H1 (cell line): ENCODE results near the gene ITPK1. TPM values are rescaled to one million over a fixed set of nuclear protein-coding genes. Genes with fewer than 3 reads are reported as not detected.

Source experiments
- CEBPB ChIP-seq: IDR thresholded peaks from 2 replicates; pipeline ENCODE4 v1.6.1; 2012; ENCODE audit warnings: low read depth, low read length
- JUND ChIP-seq: IDR thresholded peaks from 2 replicates; pipeline ENCODE4 v1.6.1; 2011; ENCODE audit warnings: mild to moderate bottlenecking, improper control_type of control experiment, low read length
- SP1 ChIP-seq: IDR thresholded peaks from 2 replicates; pipeline ENCODE4 v1.6.1; 2011; ENCODE audit warnings: low read depth, low read length
- YY1 ChIP-seq: IDR thresholded peaks from 2 replicates; pipeline ENCODE4 v1.6.1; 2011; ENCODE audit warnings: low read depth, mild to moderate bottlenecking, low read length
- polyA plus RNA-seq, 7 experiments: library from polyadenylated mRNA; depleted of rRNA in 3 of 7; stranded (reverse) in 5 of 7; unstranded in 2 of 7; fragments of >200 nt in 5 of 7; fragments of 200-250 nt in 2 of 7; gene quantifications; 1 replicate in 5 of 7; 2 replicates in 1 of 7; 4 replicates in 1 of 7; pipeline versions ENCODE4 v1.2.1 to v1.2.3, GENCODE V29; 2011 to 2013; ENCODE audit warnings: missing spikeins in 2 of 7, mixed read lengths in 2 of 7
- total RNA-seq: library from RNA; stranded (reverse); fragmentation: NEBNext Ultra II Directional; extraction: Animal tissue kit (Norgen Biotek cat#: 25700); gene quantifications from 2 replicates; pipeline ENCODE4 v1.2.1, GENCODE V29; 2021
- TF ChIP-seq, protein P1 (sequence below): IDR thresholded peaks from 2 replicates; pipeline ENCODE4 v1.6.1; 2011; ENCODE audit warnings: low read depth, mild to moderate bottlenecking, low read length; ENCODE audit not compliant: insufficient read depth

The ITPK1 gene
- total and polyA plus RNA-seq, 2 of the 8 experiments (the other 6 are each of a cell fraction or from before 2014, with no cell fraction given): 108 to 143 TPM

DNA sequence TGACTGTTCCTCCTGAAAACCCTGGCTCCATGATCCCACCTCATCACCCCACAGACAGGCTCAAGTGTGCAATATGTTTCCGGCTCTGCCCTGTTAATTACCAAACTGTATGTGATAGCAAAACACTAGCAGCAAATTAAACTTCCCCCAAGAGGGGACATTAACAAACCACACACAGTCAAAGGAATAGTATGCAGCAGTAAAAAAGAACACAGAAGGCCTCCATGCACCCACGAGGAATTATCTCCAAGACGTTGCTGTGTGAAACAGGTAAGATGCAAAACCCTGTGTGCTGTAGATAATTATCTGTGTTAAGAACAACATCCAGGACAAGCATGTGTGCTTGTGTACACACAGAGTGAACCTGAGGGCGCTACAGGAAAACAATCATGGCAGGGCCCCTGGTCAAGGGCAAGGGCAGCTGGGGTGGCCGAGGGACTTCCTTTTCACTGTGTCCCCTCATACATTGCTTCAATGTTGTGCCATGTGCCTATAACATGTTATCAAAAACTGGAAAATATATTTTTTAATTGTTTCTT is 35.8 kb downstream of the ITPK1 start (continued):
- TF ChIP-seq, protein P1, sequence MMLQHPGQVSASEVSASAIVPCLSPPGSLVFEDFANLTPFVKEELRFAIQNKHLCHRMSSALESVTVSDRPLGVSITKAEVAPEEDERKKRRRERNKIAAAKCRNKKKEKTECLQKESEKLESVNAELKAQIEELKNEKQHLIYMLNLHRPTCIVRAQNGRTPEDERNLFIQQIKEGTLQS: no peak
- no peak for TF ChIP-seq SP1
- TF ChIP-seq CEBPB: no peak
- TF ChIP-seq YY1: no peak
- TF ChIP-seq JUND: no peak
- TF ChIP-seq, all 59 proteins: peak for 0
